Right lobe of liver (tissue), 4 donors: ENCODE data around the gene VRK1.

ENCODE experiments used
- POLR2A ChIP-seq: fragments of 450-650 bp; IDR thresholded peaks from one replicate; pipeline ENCODE4 v1.6.1; 2017; ENCODE audit warnings: antibody characterized with exemption, mild to moderate bottlenecking
- TF ChIP-seq, protein P1 (sequence below), 4 donors: fragments of 200-600 bp in 3 of 4; fragments of 450-650 bp in 1 of 4; IDR thresholded peaks; one replicate each; pipeline versions ENCODE4 v1.5.1 to v1.8.0; 2016 to 2022; ENCODE audit warnings: antibody characterized with exemption in 4 of 4, mild to moderate bottlenecking in 2 of 4
- donor health status: DM: no; HTN: no; CAD: no.
- donor health status: DM: no; HTN: no; CAD: no.
- donor health status: DM: no; HTN: yes; CAD: no.

DNA sequence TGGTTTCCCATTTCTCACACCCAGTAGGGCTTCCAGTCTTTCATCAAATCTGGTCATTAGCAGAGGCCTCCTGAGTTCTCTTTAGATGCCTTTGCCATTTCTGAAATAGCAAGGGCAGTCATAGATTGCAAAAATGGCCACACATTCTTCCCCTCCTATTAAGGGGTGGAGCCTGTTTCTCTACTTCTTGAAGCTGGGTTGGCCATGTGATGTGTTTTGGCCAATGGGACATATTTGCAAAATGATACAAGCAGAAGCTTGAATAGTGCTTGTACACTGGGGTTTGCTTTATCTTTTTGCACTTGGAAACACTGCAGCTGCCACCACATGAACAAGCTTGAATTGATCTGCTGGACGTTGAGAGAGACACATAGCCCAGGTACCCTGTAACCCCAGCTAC, 109.3 kb downstream of the VRK1 start:
- TF ChIP-seq POLR2A, result no peak
- TF ChIP-seq, protein P1, sequence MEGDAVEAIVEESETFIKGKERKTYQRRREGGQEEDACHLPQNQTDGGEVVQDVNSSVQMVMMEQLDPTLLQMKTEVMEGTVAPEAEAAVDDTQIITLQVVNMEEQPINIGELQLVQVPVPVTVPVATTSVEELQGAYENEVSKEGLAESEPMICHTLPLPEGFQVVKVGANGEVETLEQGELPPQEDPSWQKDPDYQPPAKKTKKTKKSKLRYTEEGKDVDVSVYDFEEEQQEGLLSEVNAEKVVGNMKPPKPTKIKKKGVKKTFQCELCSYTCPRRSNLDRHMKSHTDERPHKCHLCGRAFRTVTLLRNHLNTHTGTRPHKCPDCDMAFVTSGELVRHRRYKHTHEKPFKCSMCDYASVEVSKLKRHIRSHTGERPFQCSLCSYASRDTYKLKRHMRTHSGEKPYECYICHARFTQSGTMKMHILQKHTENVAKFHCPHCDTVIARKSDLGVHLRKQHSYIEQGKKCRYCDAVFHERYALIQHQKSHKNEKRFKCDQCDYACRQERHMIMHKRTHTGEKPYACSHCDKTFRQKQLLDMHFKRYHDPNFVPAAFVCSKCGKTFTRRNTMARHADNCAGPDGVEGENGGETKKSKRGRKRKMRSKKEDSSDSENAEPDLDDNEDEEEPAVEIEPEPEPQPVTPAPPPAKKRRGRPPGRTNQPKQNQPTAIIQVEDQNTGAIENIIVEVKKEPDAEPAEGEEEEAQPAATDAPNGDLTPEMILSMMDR (IDR thresholded peaks at IDR 0.05), result no peak
